Measurements from ENCODE around the gene TMEM250.

DNA sequence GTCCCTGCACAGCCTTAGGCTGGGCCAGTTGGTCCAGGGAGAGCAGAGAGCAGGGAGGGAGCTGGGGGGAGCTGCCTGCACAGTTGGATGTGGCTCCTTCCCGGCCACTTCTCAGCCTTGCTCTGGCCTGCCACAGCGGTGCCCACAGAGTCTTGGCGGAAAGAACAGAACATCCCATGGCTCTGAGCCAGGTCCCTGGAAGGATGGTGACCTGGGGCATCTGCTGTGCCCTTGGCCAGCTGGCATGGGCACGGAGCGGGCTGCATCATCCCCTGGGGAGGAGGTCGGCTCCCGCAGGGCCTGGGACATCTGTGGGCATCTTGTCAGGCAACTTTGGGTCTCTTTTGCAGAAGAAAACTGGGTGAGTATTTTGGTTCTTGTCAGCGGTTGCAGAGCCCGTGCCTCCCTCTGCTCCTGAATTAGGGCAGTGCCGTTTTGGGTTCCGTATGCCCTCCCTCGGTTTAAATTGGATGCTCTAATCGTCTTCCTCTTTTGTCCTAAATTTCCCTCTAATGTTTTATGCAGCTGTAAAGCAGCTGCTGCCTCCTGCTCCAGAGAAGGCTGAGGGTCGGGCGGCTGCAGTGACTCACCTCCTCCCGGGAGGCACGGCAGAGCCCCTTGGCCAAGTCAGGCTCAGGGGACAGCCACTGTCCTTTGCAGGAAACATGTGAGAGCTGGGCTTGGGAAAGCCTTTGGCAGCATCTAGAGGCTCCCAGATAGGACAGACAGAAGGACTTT is 13.1 kb downstream of the TMEM250 start:
- TF ChIP-seq, protein P1, sequence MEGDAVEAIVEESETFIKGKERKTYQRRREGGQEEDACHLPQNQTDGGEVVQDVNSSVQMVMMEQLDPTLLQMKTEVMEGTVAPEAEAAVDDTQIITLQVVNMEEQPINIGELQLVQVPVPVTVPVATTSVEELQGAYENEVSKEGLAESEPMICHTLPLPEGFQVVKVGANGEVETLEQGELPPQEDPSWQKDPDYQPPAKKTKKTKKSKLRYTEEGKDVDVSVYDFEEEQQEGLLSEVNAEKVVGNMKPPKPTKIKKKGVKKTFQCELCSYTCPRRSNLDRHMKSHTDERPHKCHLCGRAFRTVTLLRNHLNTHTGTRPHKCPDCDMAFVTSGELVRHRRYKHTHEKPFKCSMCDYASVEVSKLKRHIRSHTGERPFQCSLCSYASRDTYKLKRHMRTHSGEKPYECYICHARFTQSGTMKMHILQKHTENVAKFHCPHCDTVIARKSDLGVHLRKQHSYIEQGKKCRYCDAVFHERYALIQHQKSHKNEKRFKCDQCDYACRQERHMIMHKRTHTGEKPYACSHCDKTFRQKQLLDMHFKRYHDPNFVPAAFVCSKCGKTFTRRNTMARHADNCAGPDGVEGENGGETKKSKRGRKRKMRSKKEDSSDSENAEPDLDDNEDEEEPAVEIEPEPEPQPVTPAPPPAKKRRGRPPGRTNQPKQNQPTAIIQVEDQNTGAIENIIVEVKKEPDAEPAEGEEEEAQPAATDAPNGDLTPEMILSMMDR (conservative IDR thresholded peaks at IDR 0.05; ENCODE audit: low read depth, low read length): no peak
- no peak for TF ChIP-seq POLR2A (IDR thresholded peaks at IDR 0.05; ENCODE audit: low read depth, low read length)
- TF ChIP-seq MAZ (IDR thresholded peaks at IDR 0.05; ENCODE audit: borderline replicate concordance, low read depth, low read length): no peak
- TF ChIP-seq RAD21 (IDR thresholded peaks at IDR 0.05; ENCODE audit: low read length): no peak
- TF ChIP-seq SMC3 (IDR thresholded peaks at IDR 0.05; ENCODE audit: low read depth, low read length): no peak
- TF ChIP-seq MXI1 (IDR thresholded peaks at IDR 0.05; ENCODE audit: borderline replicate concordance, low read depth, low read length): no peak
- TF ChIP-seq CEBPB (IDR thresholded peaks at IDR 0.05; ENCODE audit: low read depth, low read length): no peak
- TF ChIP-seq, protein P2, sequence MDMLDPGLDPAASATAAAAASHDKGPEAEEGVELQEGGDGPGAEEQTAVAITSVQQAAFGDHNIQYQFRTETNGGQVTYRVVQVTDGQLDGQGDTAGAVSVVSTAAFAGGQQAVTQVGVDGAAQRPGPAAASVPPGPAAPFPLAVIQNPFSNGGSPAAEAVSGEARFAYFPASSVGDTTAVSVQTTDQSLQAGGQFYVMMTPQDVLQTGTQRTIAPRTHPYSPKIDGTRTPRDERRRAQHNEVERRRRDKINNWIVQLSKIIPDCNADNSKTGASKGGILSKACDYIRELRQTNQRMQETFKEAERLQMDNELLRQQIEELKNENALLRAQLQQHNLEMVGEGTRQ (IDR thresholded peaks at IDR 0.05; ENCODE audit: low read depth, low read length): no peak
- TF ChIP-seq MAFK (IDR thresholded peaks at IDR 0.05; ENCODE audit: low read depth, low read length): no peak

Data from IMR-90 (cell line).